Right renal pelvis (tissue), 4 donors: ENCODE results near the gene SH2D7. TPM values are rescaled to one million over a fixed set of nuclear protein-coding genes. Genes with fewer than 3 reads are reported as not detected.

Experiments used
- DNase-seq, 4 donors: peaks; one replicate each; pipeline ENCODE4 v3.0.0-alpha.2; 2013; ENCODE audit warnings: low read depth in 4 of 4, low spot score in 3 of 4, missing footprints in 1 of 4
- polyA plus RNA-seq, 4 donors: library from polyadenylated mRNA; unstranded; fragments of 120-200 nt; gene quantifications; one replicate each; pipeline ENCODE4 v1.2.1, GENCODE V29; 2013; ENCODE audit not compliant: insufficient read length in 4 of 4

The SH2D7 gene
- polyA plus RNA-seq: under 1 TPM; 0.30 to 0.65 (median 0.50) TPM

DNA sequence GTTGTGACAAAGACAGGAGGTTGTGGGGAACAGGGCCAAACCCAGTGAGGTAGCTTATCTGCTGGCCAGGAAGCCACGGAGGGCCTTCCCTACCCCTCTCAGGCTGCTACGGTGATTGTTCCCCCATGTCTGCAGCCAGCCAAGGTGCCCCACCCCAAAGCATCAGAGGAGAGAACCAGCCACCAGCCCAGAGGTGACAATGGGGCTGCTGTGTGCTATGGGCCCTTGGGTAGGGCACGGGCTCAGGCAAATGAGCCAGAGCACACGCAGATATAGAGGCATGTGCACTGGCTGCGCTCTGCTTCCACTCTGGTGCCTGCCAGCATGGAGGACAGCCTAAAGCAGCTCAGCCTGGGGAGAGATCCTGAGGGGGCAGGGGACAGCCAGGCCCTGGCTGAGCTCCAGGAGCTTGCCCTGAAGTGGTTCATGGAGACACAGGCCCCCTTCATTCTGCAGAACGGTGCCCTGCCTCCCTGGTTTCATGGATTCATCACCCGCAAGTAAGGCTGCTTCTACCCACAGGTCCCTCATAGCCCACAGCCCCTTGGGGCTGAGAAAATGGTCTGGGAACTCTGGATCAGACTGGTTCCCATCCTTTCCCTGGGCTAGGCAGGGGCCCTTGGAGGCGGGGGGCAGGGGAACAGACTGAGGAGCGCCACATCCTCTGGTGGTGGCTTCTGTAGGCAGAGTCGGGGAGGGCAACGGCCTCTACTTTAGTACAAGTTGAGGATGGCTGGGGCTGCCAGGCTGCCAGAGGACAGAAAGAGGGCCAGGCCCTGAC, at the start of gene SH2D7:
Gene SH2D7 (plus strand): TSS at position 301 of the 781 bp plus-strand sequence. CDS start 24 bp downstream, at position 325.
- no peak for DNase-seq

DNA sequence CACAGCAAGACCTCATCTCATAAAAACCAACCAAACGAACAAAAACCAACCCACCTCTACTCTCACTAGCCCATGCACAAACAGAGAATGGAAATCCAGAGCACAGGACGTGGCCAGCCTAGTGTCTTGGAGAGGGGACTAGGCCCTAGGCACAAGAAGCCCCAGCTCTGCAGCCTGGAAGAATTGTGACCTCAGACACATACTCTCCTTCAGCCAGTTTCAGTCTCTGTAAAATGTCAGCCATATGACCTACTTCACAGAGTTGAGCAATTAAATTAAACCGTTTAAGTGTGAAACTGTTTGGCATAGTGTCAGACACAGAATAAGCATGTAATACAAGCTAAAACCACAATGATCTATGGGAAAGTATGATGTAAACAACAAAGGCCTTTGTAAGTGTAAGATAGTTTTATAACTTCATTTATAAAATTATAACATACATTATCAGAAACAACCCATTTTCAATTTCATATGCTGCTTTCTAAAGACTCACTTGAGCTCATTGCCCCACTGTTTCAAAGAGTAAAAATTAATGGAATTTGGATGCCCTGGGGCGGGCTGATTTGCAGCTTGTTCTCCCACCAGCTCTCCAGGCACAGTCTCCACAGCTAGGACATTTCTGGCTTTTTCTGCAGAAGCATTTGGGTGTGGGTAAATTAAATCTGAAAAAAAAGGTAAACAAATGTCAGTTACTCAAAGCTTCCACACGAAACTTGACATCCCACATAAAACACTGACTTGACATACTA, 47.8 kb upstream of the SH2D7 start:
- DNase-seq: no peak

DNA sequence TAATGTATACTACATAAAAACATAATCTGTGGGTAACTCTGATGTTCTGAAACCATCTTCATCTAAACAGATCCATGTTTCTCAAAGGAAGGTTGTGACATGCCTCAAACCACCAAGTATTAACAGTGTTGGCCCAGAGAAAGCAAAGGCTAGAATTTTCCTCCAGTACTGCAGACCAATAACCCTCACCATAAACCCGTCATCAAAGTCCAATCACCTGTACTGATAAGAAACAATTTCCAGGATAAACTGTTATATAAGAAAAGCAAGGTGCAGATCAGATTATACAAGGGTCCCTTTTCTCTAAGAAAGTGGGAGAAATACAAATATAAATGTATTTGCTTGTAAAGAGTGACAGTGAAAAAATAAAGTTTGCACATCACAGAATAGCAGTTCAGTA, 47.2 kb upstream of the SH2D7 start:
- no peak for DNase-seq

DNA sequence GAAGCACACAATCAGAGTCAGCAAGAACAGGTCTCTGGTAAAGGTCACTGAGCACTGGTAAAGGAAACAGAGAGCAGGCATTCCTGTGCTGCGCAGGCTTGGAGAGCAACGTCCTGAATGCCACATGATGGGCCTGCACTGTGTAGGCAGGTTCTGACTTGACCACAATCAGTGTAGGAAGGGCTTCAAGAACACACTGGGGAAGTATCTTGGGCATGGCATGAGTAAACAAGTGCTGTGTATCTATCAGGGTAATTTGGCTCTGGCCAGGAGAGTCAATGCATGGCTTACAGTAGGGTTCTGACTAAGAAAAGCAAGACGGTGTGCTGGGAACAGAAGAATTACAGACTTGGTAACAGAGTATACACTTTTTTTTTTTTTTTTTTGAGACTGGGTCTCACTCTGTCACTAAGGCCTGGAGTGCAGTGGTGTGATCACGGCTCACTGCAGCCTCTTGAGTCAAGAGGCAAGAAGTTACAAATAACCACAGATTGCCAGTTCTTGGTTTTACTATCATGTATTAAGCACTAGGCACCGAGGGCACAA, 45.5 kb upstream of the SH2D7 start:
- DNase-seq: no peak

DNA sequence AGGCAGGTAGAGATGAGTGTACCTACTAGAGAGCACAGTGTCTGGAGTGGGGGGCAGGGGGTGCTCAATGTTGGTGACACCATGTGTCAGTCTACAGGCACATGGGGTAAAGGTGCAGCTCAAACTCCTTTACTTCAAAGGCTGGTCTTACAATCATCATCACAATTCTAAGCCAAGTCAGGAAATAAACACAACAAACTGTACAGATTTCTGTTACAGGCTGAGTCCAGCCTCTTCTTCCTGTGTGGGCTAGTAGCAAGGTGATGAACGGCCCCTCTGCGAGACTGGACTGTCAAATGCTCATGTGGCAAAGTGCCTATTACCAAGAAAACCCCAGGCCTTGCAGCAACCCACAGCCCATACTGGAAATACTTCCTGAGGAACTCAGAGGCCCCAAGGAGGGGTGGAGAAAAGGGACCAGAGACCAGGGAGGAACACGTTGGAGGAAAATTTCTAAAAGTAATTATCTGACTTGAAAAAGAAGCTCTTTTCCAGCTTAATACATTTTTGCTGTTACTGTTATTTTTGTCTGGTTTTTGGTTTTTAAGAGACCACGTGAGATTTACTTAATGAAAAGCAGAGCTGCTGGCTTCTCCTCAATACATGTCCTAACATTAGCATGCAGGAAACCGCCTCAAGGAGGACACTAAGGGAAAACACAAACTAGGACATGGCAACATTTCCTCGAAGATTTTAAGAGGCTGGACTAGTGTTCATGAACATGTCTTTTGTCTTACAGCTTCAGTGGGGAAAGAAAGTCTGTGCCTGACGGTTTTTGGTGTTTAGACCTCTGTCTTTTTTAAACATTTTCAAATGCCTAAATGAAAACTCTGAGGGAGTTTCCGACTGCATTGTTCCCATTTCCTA, 44.4 kb upstream of the SH2D7 start:
- no peak for DNase-seq

DNA sequence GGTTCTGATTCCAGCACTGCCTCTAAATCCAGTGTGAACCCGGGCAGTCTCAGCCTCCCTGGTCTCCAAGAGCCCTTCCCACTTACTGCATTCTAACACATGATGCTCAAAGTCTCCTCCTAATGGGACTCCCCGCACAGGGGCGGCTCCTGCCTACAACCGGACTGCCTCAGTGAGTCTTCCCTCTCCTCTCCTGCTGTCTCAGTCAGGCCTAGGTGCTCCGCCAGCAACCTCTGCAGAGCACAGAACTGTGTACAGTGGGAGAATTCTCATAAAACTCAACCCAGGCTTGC, 43.8 kb upstream of the SH2D7 start:
- no peak for DNase-seq

DNA sequence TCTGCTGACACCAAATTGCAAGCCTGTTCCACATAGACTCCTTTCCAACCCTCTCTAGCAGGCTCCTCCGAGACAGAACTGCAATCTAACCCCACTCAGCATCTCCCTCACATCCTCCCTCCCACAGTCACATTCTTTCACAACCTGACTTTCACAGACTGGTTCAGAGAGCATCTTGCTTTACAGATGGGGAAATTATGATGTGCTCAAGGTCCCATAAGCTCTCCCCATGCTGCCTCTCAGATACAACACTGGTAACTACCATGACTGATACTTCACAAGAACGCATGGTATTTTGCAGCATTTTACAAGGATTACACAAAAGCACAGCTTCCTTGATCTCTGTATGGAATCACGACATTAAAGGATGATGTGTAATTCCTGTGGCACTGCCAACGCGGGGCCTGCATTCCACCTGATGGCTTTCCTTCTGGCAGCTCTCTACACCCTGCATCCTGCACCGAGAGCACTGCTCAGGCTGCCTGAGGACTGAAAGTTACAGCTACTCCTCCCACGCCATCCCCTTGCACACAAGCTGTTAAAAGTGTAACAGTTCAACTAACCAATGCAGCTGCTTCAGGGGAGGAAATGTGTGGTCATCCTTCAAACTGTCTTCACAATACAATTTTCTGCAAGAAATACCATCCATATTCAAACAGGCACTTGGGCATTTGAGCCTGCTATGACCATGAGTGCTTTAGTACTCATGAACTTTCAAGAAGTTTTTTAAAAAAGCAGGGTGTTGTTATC, 42.5 kb upstream of the SH2D7 start:
- DNase-seq: no peak

GRCh38 chr15:78050441-78050809, 41.9 kb upstream of the SH2D7 start:
- no peak for DNase-seq

DNA sequence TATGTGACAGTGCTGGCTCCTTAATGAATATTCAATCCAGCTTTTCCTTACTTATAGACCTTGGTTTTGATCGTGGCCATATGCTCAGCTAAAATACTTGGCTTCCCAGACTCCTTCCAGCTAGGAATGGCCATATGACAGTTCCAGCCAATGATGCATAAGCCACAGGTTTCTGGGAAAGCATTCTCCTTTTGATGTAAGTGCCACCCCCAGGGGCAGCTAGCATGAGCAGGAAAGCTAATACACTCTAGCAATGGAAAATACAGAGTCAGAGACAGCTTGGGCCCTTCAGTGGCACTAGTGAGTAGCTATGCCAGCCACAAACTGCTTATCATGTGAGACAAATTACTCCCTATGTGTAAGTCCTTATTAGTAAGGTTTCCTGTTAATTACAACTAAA, 41.5 kb upstream of the SH2D7 start:
- no peak for DNase-seq

DNA sequence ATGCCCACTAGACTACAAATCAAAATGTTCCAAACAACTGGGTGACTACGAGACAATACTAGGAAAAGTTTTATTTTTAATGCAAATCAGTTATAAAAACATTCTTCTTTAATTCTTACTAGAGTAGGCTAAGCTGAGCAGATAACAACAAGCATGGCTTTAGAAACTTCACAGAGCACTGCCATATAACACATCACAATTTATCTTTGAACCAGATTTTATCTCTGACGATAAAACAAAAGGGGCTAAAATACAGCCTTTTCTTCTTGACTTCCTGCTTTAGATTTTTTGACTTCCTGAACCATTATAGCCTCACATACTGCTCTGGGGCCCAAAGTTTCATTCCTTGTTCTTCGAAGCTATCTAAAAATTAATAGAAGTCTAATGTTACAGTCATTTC, 40.8 kb upstream of the SH2D7 start:
- no peak for DNase-seq

- no peak for DNase-seq
These were observed 40.4 kb upstream of the SH2D7 start for GRCh38 chr15:78052001-78052401.

DNA sequence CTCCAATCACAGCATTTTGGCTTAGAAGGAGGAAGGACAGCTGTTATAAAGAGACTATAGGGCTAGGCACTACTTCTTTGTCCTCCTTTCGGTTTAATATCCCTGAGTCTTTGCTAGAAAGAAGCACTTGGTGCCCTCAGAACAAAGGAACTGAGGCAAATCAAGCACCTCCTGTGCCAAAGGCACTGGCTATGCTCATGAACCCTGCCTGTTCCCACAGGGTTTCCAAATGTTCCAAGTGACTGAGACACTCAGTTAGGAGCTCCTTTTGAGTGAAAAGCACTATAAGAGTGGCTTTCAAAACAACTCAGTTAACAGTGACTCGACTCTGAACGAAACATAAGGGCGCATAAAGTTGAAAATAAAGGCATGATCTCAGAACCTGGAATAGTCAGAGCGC, 39.8 kb upstream of the SH2D7 start:
- no peak for DNase-seq

GRCh38 chr15:78054518-78054917, 37.8 kb upstream of the SH2D7 start:
- no peak for DNase-seq

- no peak for DNase-seq
These were observed 37.4 kb upstream of the SH2D7 start for GRCh38 chr15:78054966-78055365.

DNA sequence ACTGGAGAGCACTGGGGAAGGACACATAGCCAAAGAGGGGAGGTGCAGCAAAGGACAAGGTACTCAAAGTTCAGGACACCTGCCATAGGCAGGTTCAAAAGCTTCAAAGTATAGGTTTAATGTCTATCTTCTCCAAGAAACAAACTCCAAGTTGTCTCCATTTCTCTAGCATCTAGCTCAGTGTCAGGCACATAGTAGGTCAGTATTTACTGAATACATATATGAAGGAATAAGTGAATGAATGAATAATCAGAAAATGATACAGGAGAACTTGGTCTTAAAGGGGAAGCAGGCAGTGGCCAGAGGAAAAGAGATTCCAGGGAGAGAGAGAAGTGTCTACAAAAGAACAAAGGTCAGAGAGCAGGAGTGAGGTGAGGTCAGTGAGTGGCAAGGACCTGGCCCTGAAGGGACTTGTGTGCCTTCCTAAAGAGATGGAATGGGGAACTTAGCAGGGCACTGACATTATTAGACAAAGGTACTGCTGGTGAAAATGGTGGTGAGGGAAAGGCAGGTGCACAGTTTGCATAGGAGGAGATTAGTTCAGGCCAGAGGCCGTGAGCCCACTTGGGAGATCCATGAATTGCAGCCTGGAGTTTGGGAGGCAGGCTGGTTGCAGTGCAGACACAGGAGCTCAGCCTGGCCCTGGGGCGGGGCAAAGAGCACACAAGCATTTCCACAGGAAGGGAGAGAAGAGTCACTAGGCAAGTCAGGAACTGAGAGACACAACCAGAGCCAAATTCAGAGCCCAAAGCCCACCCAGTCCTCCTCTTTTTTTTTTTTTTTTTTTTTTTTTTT, 36.2 kb upstream of the SH2D7 start:
- DNase-seq: no peak

DNA sequence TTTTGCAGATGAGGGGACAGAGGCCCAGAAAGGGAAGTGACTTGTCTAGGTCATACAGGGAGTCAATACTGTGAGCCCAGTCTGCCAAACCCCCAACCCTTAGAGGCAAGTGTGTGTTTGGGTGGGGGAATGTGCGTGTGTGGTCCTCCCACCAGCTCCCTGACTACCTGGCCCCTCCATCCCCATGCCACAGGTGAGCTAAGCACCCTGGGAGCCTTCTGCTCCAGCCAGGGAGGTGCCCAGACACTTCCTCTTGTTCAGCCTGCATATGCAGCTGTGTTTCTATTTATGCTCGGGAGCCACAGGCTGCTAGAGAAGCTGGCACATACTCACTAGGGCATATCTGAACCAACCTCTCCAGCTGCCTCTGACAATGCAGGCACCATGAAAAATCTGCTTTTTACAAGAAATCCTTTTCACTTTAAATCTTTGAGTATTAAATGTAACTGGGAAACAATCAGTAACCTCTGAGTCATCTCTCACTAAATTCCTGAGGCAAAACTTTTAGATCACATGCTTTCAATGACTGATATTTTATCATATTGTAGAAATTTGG, 35.6 kb upstream of the SH2D7 start:
- DNase-seq: no peak

DNA sequence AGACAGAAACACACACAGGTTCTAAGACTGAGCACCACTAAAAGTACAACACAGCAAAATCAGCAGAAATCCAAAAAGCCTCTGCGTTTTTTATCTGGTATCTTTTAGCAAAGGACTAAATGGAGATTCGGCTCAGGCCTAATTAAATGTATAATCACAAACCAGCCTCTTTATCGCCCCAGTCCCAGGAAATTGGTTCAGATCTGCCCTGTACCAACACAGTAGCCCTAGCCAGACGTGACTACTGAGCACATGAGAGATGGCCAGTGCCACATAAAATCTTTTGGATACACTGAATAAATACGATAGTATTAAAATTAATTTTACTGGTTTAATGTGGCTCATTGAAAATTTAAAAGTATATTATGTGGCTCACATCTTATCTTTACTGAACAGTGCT, 34.6 kb upstream of the SH2D7 start:
- no peak for DNase-seq

DNA sequence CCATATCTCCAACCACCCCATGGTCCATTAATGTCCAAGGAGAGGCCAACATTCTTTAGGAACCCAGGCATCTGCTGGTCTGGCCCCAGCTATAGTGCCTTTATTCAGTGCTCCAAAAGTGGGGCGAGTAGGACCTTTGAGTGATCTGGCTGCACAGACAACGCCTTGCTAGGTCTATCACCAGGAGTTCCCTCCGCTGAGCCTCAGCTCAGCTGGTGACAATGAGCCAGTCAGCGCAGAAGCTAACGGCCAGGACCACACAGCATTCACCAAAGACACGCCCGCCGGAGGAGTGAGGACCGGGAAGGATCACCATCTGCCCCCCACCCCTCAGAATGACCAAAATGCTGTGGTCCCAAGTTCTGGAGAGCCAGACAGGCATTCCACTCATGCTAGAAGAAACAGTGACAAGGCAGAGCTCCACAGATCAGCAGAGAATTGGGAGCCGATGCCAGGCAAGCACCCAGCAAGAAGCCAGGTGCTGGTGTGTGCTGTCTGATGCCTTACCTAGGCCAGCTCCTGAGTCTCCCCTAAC, 33.9 kb upstream of the SH2D7 start:
- DNase-seq: no peak
